GM13977 (cell line): ENCODE results near the gene C10orf95.

Experiments
- DNase-seq: peaks from one replicate; pipeline ENCODE4 v3.0.0; 2012; ENCODE audit warnings: low spot score
- in situ Hi-C: fragments of 300-500 bp; cut with MboI; formaldehyde crosslinking; loops from one replicate; pipeline ENCODE4 v1.12.0; 2022; ENCODE audit warnings: low sequenced_read_pairs, low pct_unique_long_range_greater_than_20kb, mixed read lengths, inconsistent platforms; ENCODE audit not compliant: unreplicated experiment
- TF ChIP-seq, protein P1 (sequence below): IDR thresholded peaks from 2 replicates; pipeline ENCODE4 v1.5.1; 2012; ENCODE audit warnings: mild to moderate bottlenecking, control low read depth; ENCODE audit not compliant: insufficient read depth; ENCODE audit errors: extremely low read depth, missing control alignments

C10orf95 gene

DNA sequence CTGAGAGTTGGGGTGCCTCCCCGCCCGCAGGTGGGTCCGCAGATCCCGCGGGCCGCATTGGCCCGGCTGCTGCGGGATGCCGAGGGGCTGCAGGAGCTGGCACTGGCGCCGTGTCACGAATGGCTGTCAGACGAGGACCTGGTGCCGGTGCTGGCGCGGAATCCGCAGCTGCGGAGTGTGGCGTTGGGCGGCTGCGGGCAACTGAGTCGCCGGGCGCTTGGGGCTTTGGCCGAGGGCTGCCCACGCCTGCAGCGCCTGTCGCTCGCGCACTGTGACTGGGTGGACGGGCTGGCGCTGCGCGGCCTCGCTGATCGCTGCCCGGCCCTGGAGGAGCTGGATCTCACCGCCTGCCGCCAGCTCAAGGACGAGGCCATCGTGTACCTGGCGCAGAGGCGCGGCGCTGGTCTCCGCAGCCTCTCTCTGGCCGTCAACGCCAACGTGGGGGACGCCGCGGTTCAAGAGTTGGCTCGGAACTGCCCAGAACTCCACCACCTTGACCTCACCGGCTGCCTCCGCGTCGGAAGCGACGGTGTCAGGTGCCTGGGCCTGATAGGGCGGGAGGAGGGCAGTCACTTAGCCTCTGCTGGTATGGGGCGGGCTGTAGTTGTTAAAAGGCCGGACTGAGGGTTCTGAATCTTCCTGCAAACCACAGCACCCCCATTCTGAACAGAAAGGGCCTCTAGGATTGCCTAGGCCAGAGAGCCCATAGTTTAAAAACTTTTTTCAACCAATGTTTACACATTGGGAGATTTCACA is 29.4 kb downstream of the C10orf95 start:
- in situ Hi-C loops = no loop called here
- TF ChIP-seq, protein P1, sequence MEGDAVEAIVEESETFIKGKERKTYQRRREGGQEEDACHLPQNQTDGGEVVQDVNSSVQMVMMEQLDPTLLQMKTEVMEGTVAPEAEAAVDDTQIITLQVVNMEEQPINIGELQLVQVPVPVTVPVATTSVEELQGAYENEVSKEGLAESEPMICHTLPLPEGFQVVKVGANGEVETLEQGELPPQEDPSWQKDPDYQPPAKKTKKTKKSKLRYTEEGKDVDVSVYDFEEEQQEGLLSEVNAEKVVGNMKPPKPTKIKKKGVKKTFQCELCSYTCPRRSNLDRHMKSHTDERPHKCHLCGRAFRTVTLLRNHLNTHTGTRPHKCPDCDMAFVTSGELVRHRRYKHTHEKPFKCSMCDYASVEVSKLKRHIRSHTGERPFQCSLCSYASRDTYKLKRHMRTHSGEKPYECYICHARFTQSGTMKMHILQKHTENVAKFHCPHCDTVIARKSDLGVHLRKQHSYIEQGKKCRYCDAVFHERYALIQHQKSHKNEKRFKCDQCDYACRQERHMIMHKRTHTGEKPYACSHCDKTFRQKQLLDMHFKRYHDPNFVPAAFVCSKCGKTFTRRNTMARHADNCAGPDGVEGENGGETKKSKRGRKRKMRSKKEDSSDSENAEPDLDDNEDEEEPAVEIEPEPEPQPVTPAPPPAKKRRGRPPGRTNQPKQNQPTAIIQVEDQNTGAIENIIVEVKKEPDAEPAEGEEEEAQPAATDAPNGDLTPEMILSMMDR = no peak
- no peak for DNase-seq

DNA sequence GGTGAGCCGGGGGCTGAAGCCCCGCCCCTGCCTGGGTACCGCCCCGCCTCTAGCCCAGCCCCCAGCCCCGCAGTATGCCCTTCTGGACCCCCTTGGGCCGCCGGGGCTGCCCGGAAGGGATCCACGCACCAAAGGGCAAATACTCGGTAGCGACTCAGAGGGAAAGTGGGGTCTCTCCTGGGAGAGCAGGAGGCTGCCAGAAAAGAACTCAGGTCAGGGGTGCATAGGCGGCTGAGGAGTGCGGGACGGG is 29.9 kb downstream of the C10orf95 start:
- TF ChIP-seq, protein P1 = no peak

DNA sequence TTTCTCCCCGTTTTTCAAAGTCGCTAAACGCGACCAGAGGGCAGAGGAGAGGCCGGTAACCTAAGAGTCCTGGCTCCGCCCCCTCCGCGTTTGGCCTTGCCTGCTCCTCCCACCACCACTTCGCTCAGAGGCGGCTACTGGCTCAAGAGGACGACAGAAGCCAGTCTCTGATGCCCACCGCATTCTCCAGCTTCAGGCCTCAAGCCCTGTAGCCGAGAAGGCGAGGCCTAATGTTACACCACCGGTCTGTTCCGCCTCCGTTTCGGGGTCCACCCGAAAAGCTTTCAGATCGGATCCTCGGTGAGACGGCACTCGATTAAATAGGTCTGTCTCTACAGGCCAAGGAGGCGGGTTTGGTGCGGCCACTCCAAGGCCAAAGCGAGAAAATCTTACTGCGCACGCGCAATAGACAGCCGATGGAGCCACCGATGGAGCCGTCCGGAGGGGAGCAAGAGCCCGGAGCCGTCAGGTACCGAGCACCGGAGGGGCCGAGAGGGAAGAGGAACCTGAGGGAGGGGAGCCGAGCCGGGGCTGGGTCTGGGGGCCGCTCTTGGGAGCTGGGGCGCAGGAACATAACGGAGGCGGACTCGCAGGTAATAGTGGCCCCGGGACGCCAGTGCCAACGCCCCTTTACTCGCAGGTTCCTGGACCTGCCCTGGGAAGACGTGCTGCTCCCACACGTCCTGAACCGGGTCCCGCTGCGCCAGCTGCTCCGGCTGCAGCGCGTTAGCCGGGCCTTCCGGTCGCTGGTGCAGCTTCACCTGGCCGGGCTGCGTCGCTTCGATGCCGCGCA is 30.4 kb downstream of the C10orf95 start, which contains the start of gene FBXL15:
FBXL15 (plus strand) TSS at position 123 of the 793 bp plus-strand sequence; CDS start at position 417, 294 bp downstream.
- TF ChIP-seq, protein P1 = peak; percentile 18
- DNase-seq = peak; percentile 99
- in situ Hi-C loops = no loop called here

More for the DNA sequence above, 29.9 kb downstream of the C10orf95 start:
- in situ Hi-C loops = no loop called here
- no peak for DNase-seq

DNA sequence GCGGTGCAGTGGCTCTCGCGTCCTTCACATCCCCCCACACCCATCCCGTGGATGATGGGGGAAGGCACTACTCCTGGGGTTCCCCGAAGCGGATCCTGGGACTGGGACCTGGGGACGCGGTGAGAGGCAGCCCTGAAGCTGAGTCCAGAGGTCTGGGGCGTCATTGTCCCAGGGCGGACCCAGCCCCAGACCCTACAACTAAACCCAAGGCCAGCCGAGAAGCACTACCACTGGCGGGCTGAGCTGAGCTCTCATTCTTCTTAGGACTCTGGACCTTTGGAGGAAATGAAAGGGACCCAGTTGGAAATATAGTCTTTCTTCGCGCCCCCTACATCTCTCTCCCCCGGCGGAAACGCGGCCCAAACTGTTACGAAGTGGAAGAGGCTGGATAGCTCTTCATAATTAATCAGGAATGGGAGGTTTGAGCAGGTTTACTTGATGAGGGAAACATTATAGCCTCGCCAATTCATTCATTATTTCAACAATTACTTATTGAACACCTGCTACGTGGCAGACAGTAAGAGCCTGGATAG is 31.1 kb downstream of the C10orf95 start:
- in situ Hi-C loops = no loop called here
- no peak for DNase-seq

DNA sequence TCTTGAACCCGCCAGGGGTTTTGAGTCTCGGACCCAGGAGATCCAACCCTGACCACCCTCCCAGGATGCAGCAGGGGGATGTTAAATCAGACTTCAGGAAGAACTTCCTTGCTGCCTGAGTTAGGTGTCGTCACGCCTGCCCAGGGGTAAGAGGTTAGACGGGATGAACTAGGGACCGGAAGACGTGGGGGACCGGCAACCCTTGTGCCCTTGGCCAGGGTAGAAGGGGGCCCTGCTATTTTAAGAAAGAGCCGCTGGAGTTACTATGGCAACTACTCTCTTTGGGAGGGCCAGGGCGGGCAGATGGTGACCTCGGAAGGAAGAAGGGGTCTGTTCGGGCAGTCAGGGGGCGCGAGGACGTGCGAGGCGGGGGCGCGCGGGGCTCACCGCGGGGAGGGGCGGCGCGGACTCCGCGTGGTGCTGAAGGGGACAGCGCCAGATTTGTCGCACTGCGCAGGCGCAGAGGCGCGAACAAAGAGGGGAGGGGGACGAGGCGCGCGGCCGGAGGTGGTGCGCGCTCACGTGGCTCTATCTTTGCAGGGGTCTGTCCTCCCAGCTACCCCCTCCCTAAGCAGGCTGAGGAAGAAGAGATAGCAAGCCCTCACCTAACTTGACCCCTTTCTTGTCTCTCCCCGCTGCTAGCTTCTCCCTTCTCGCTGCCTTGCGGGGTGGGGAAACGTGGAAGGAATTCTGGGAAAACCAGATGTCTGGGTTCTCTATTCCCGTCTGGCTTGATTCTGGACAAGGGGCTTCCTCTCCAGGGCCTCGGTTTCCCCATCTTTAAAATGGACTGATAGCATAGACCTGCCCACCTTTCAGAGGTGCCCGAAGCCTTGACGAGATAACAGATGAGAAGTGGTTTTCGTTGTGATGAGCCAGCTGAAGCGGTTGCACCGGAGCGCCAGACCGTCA is 31.8 kb downstream of the C10orf95 start:
- in situ Hi-C loops = no loop called here
- TF ChIP-seq, protein P1 = no peak
- DNase-seq = peak; percentile 89

More for the DNA sequence above, 31.1 kb downstream of the C10orf95 start:
- TF ChIP-seq, protein P1 = no peak

DNA sequence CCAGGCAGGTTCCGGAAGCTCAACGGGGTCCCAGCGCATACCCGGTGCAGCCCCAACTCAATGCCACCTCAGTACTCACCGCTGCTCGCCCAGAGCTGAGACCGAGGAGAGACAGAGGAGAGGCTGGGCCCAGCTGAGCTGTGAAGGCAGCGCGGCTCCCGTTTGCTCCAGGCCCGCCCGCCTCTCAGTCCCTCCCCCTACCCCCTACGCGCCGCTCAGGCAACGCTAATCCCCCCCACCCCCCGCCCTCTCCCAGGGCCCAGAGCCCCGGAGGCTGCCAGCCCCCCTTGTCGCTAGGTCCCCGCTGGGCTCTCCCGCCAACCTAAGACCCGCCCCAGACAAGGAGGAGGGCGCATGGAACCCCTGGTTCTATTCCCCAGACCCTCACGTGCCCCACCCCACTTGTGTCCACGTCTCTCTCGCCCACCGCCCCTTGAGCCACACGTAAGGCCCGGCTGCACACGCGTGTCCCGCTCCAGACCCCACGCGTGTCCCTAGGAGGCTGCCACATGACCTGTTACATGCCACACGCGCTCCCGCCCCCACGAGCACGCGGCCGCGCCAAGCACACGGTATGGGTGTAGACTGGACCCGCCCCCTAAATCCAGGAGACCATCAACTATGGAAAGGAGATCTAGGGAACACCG is 32.6 kb downstream of the C10orf95 start, which contains the start of gene PSD:
PSD (minus strand) TSS at position 164 of the 647 bp plus-strand sequence. CDS start 1,747 bp downstream, outside the sequence.
- in situ Hi-C loops = no loop called here
- no peak for DNase-seq
- TF ChIP-seq, protein P1 = no peak
